Lung (tissue), 16 donors: ENCODE data around the gene RPL23. TPM values are rescaled to one million over a fixed set of nuclear protein-coding genes. Genes with fewer than 3 reads are reported as not detected.
A peak's percentile ranks its signal among the peaks of the same experiment; 100 is the strongest.

Experiments
- ATAC-seq: fragments of 200-7000 bp; cut with Tn5 transposase; one replicate; pipeline ENCODE4 v1.9.1; 2020; ENCODE audit warnings: moderate number of reproducible peaks; ENCODE audit not compliant: insufficient read depth, low FRiP score
- DNase-seq, 3 donors: peaks; one replicate each; pipeline ENCODE4 v3.0.0-alpha.2; 2013 to 2017
- H3K27ac ChIP-seq, 2 donors: one replicate each; pipeline ENCODE4 v1.5.1; 2013; ENCODE audit warnings: mild to moderate bottlenecking in 2 of 2, moderate library complexity in 2 of 2, control low read depth in 1 of 2, inconsistent platforms in 1 of 2, low read depth in 1 of 2, low read length in 1 of 2
- H3K27me3 ChIP-seq, 3 donors: one replicate each; pipeline ENCODE4 v1.5.1; 2013; ENCODE audit warnings: low read length in 2 of 3; ENCODE audit not compliant: control insufficient read depth in 3 of 3, insufficient read depth in 3 of 3
- H3K36me3 ChIP-seq, 4 donors: one replicate each; pipeline ENCODE4 v1.5.1; 2013; ENCODE audit warnings: low read length in 4 of 4, mild to moderate bottlenecking in 1 of 4, moderate library complexity in 1 of 4; ENCODE audit not compliant: control insufficient read depth in 4 of 4, insufficient read depth in 4 of 4
- H3K4me1 ChIP-seq, 5 donors: one replicate each; pipeline ENCODE4 v1.5.1; 2013; ENCODE audit warnings: low read length in 5 of 5, mild to moderate bottlenecking in 2 of 5, moderate library complexity in 1 of 5; ENCODE audit not compliant: control insufficient read depth in 5 of 5, insufficient read depth in 5 of 5
- H3K4me3 ChIP-seq: one replicate; pipeline ENCODE4 v1.5.1; 2013; ENCODE audit warnings: mild to moderate bottlenecking, control low read depth, moderate library complexity
- H3K9ac ChIP-seq, 2 donors: one replicate each; pipeline ENCODE4 v1.5.1; 2013; ENCODE audit warnings: low read length in 2 of 2, control low read depth in 1 of 2; ENCODE audit not compliant: insufficient read depth in 1 of 2
- H3K9me3 ChIP-seq, 4 donors: one replicate each; pipeline ENCODE4 v1.5.1; 2013; ENCODE audit warnings: low read length in 3 of 4, mild to moderate bottlenecking in 1 of 4, moderate library complexity in 1 of 4; ENCODE audit not compliant: control insufficient read depth in 4 of 4, insufficient read depth in 3 of 4
- CTCF ChIP-seq: IDR thresholded peaks from 2 replicates; pipeline ENCODE4 v1.5.1; 2012; ENCODE audit warnings: mild to moderate bottlenecking; ENCODE audit errors: control extremely low read depth, extremely low read depth
- WGBS, 2 donors: extraction: QIAGEN DNeasy Blood & Tissue Kit; methylation state at CpG; one replicate each; pipeline ENCODE4 v1.1.7; 2013; 5-methylcytosine and 5-hydroxymethylcytosine counted together
- long read RNA-seq, 5 donors: transcript quantifications; one replicate each; lab custom pipeline, GENCODE V29; 2026
- polyA plus RNA-seq, 2 donors: library from polyadenylated mRNA; stranded (reverse); fragments of 200-250 nt; gene quantifications; one replicate each; pipeline ENCODE4 v1.2.1, GENCODE V29; 2013
- total RNA-seq, 2 donors: library from RNA; depleted of rRNA in 1 of 2; stranded (reverse); fragments of >200 nt in 1 of 2; gene quantifications; one replicate each; pipeline ENCODE4 v1.2.1, GENCODE V29; 2014 to 2021
- donor health status: control.
- donor health status: control.
- donor health status: Bipolar disorder and iron deficiency.
- donor health status: healthy.
- donor health status: DM: yes; HTN: yes; CAD: no.

RPL23 gene
- total RNA-seq: 1,000 to 10,000 TPM in 1 of 2 donors, 100 to 1,000 TPM in 1; 989 to 1,269 TPM
- 1,000 to 10,000 TPM; 2,276 to 4,467 TPM for polyA plus RNA-seq
- long read RNA-seq, donor 1, transcript RPL23-207 (4 exons, 615 nt): minor isoform, 135 of 5,329 reads
- long read RNA-seq, donor 1, transcript RPL23-206 (5 exons, 2,821 nt): major isoform, 3,314 of 5,329 reads
- long read RNA-seq, donor 1, transcript RPL23-211 (3 exons, 2,779 nt): minor isoform, 145 of 5,329 reads
- long read RNA-seq, donor 1, transcript RPL23-210 (2 exons, 429 nt): minor isoform, 215 of 5,329 reads
- long read RNA-seq, donor 1, partial matches to known transcripts: 1,460 of 5,329 reads
- long read RNA-seq, donor 1, other reads (novel, unspliced or antisense): 42 of 5,329 reads
- long read RNA-seq, donor 2, transcript RPL23-211 (3 exons, 2,779 nt): minor isoform, 51 of 2,431 reads
- long read RNA-seq, donor 2, transcript RPL23-206 (5 exons, 2,821 nt): major isoform, 1,554 of 2,431 reads
- long read RNA-seq, donor 2, transcript RPL23-210 (2 exons, 429 nt): minor isoform, 124 of 2,431 reads
- long read RNA-seq, donor 2, transcript RPL23-207 (4 exons, 615 nt): minor isoform, 56 of 2,431 reads
- long read RNA-seq, donor 2, partial matches to known transcripts: 622 of 2,431 reads
- long read RNA-seq, donor 2, other reads (novel, unspliced or antisense): 19 of 2,431 reads
- long read RNA-seq, donor 3, transcript RPL23-207 (4 exons, 615 nt): minor isoform, 119 of 3,522 reads
- long read RNA-seq, donor 3, transcript RPL23-206 (5 exons, 2,821 nt): major isoform, 2,244 of 3,522 reads
- long read RNA-seq, donor 3, transcript RPL23-210 (2 exons, 429 nt): minor isoform, 105 of 3,522 reads
- long read RNA-seq, donor 3, transcript RPL23-211 (3 exons, 2,779 nt): minor isoform, 88 of 3,522 reads
- long read RNA-seq, donor 3, partial matches to known transcripts: 899 of 3,522 reads
- long read RNA-seq, donor 3, other reads (novel, unspliced or antisense): 54 of 3,522 reads
- long read RNA-seq, donor 4, transcript RPL23-206 (5 exons, 2,821 nt): major isoform, 1,502 of 2,561 reads
- long read RNA-seq, donor 4, transcript RPL23-211 (3 exons, 2,779 nt): minor isoform, 53 of 2,561 reads
- long read RNA-seq, donor 4, transcript RPL23-210 (2 exons, 429 nt): minor isoform, 222 of 2,561 reads
- long read RNA-seq, donor 4, transcript RPL23-207 (4 exons, 615 nt): minor isoform, 56 of 2,561 reads
- long read RNA-seq, donor 4, partial matches to known transcripts: 702 of 2,561 reads
- long read RNA-seq, donor 4, other reads (novel, unspliced or antisense): 17 of 2,561 reads
- long read RNA-seq, donor 5, transcript RPL23-211 (3 exons, 2,779 nt): minor isoform, 103 of 4,640 reads
- long read RNA-seq, donor 5, transcript RPL23-206 (5 exons, 2,821 nt): major isoform, 3,026 of 4,640 reads
- long read RNA-seq, donor 5, transcript RPL23-210 (2 exons, 429 nt): minor isoform, 229 of 4,640 reads
- long read RNA-seq, donor 5, transcript RPL23-207 (4 exons, 615 nt): minor isoform, 99 of 4,640 reads
- long read RNA-seq, donor 5, partial matches to known transcripts: 1,119 of 4,640 reads
- long read RNA-seq, donor 5, other reads (novel, unspliced or antisense): 42 of 4,640 reads

GRCh38 chr17:38853292-38854219, at the start of gene RPL23:
TSS of gene RPL23 (minus strand) at chr17:38853721. CDS start at chr17:38853710, 11 bp downstream.
- peak; percentile 86 for ATAC-seq

GRCh38 chr17:38900978-38901656, 47.6 kb upstream of the RPL23 start:
- peaks cover 9 to 45% (median 18%) of the 10 kb centered on the region in 5 donors for H3K4me1 ChIP-seq
- 16 to 20% methylated on average over 10 of the region's 10 CpGs for WGBS, 2 donors
- no peak for TF ChIP-seq CTCF
- no peaks in the 10 kb centered on the region for H3K9me3 ChIP-seq
- ATAC-seq: peak; percentile 64
- peak overlapping the region; percentile 34 to 63 for H3K27ac ChIP-seq
- H3K9ac ChIP-seq: no peak overlapping the region
- H3K4me3 ChIP-seq: no peak overlapping the region
- H3K36me3 ChIP-seq: peaks cover 0 to 45% (median 35%) of the 10 kb centered on the region in 4 donors
- DNase-seq: peak in 2 of 3 donors; percentile 50 to 57
- no peaks in the 10 kb centered on the region for H3K27me3 ChIP-seq

More at GRCh38 chr17:38853292-38854219, at the start of gene RPL23:
- no peaks in the 10 kb centered on the region for H3K9me3 ChIP-seq
- H3K9ac ChIP-seq: peak within 1 kb of the TSS; percentile 99 to 100
- H3K4me1 ChIP-seq: peaks cover 3 to 18% (median 14%) of the 10 kb centered on the region in 5 donors
- peak within 1 kb of the TSS; percentile 70 for H3K4me3 ChIP-seq
- H3K27me3 ChIP-seq: no peaks in the 10 kb centered on the region
- H3K27ac ChIP-seq: peak within 1 kb of the TSS; percentile 94 to 96
- 0% methylated on average over 48 of the region's 48 CpGs for WGBS, 2 donors
- no peak for TF ChIP-seq CTCF
- DNase-seq: peak; percentile 97 to 99 (median 99)
- H3K36me3 ChIP-seq: peaks cover 20 to 39% (median 34%) of the 10 kb centered on the region in 4 donors
